Liver (tissue), 9 donors: ENCODE data around the gene KCNJ14. TPM values are rescaled to one million over a fixed set of nuclear protein-coding genes. Genes with fewer than 3 reads are reported as not detected.

Experiments used
- DNase-seq: peaks from one replicate; pipeline ENCODE4 v3.0.0-alpha.2; 2017; ENCODE audit warnings: low spot score
- H3K27ac ChIP-seq, 2 donors: one replicate each; pipeline ENCODE4 v1.7.0; 2013; ENCODE audit warnings: inconsistent platforms in 2 of 2, low read length in 2 of 2, control low read depth in 1 of 2, low read depth in 1 of 2, mild to moderate bottlenecking in 1 of 2
- H3K27me3 ChIP-seq, 4 donors: one replicate each; pipeline versions ENCODE4 v1.6.1 to v1.7.0; 2013; ENCODE audit warnings: low read length in 3 of 4, inconsistent platforms in 1 of 4, mild to moderate bottlenecking in 1 of 4, moderate library complexity in 1 of 4; ENCODE audit not compliant: control insufficient read depth in 4 of 4, insufficient read depth in 4 of 4
- H3K36me3 ChIP-seq, 4 donors: one replicate each; pipeline versions ENCODE4 v1.6.1 to v1.7.0; 2013; ENCODE audit warnings: low read length in 3 of 4, mild to moderate bottlenecking in 3 of 4, low read depth in 1 of 4, moderate library complexity in 1 of 4; ENCODE audit not compliant: control insufficient read depth in 4 of 4, insufficient read depth in 3 of 4
- H3K4me1 ChIP-seq, 4 donors: one replicate each; pipeline versions ENCODE4 v1.6.1 to v1.7.0; 2013; ENCODE audit warnings: low read length in 3 of 4, mild to moderate bottlenecking in 3 of 4, moderate library complexity in 1 of 4; ENCODE audit not compliant: control insufficient read depth in 4 of 4, insufficient read depth in 4 of 4
- H3K4me3 ChIP-seq, 3 donors: one replicate each; pipeline versions ENCODE4 v1.6.1 to v1.7.0; 2013; ENCODE audit warnings: low read length in 3 of 3, control low read depth in 1 of 3, low read depth in 1 of 3, mild to moderate bottlenecking in 1 of 3
- H3K9ac ChIP-seq, 2 donors: one replicate each; pipeline ENCODE4 v1.7.0; 2013; ENCODE audit warnings: low read length in 2 of 2, mild to moderate bottlenecking in 2 of 2, moderate library complexity in 2 of 2, control low read depth in 1 of 2, low read depth in 1 of 2
- H3K9me3 ChIP-seq, 4 donors: one replicate each; pipeline versions ENCODE4 v1.6.1 to v1.7.0; 2013; ENCODE audit warnings: low read length in 3 of 4; ENCODE audit not compliant: control insufficient read depth in 4 of 4
- EGR1 ChIP-seq, 2 donors: IDR thresholded peaks; 2 replicates each; pipeline ENCODE4 v1.6.1; 2016 to 2018; ENCODE audit warnings: antibody characterized with exemption in 2 of 2, low read depth in 2 of 2
- FOXA1 ChIP-seq: IDR thresholded peaks from 2 replicates; pipeline ENCODE4 v1.6.1; 2016; ENCODE audit warnings: antibody characterized with exemption
- FOXA2 ChIP-seq: IDR thresholded peaks from 2 replicates; pipeline ENCODE4 v1.6.1; 2016; ENCODE audit warnings: antibody characterized with exemption
- GABPA ChIP-seq, 2 donors: IDR thresholded peaks in 1 of 2; conservative IDR thresholded peaks in 1 of 2; 2 replicates each; pipeline ENCODE4 v1.6.1; 2016; ENCODE audit warnings: antibody characterized with exemption in 2 of 2, mild to moderate bottlenecking in 1 of 2, moderate library complexity in 1 of 2
- HNF4G ChIP-seq: IDR thresholded peaks from 2 replicates; pipeline ENCODE4 v1.6.1; 2016; ENCODE audit warnings: antibody characterized with exemption
- JUND ChIP-seq, 2 donors: IDR thresholded peaks; 2 replicates each; pipeline ENCODE4 v1.6.1; 2016; ENCODE audit warnings: antibody characterized with exemption in 2 of 2
- MAX ChIP-seq: IDR thresholded peaks from 2 replicates; pipeline ENCODE4 v1.6.1; 2016; ENCODE audit warnings: antibody characterized with exemption
- NR2F2 ChIP-seq: IDR thresholded peaks from 2 replicates; pipeline ENCODE4 v1.6.1; 2016; ENCODE audit warnings: antibody characterized with exemption
- RAD21 ChIP-seq, 2 donors: IDR thresholded peaks; 2 replicates each; pipeline ENCODE4 v1.6.1; 2016; ENCODE audit warnings: antibody characterized with exemption in 2 of 2, mild to moderate bottlenecking in 2 of 2
- RXRA ChIP-seq, 2 donors: IDR thresholded peaks; 2 replicates each; pipeline ENCODE4 v1.6.1; 2017 to 2018; ENCODE audit warnings: antibody characterized with exemption in 2 of 2, mild to moderate bottlenecking in 1 of 2
- SP1 ChIP-seq: IDR thresholded peaks from 2 replicates; pipeline ENCODE4 v1.6.1; 2018; ENCODE audit warnings: antibody characterized with exemption, mild to moderate bottlenecking
- TAF1 ChIP-seq: conservative IDR thresholded peaks from 2 replicates; pipeline ENCODE4 v1.6.1; 2016; ENCODE audit warnings: antibody characterized with exemption, mild to moderate bottlenecking
- YY1 ChIP-seq: IDR thresholded peaks from 2 replicates; pipeline ENCODE4 v1.6.1; 2016; ENCODE audit warnings: antibody characterized with exemption, mild to moderate bottlenecking
- ZBTB33 ChIP-seq: IDR thresholded peaks from 2 replicates; pipeline ENCODE4 v1.6.1; 2016; ENCODE audit warnings: antibody characterized with exemption
- WGBS: extraction: QIAGEN DNeasy Blood & Tissue Kit; methylation state at CpG from one replicate; pipeline ENCODE4 v1.1.7; 2013; 5-methylcytosine and 5-hydroxymethylcytosine counted together
- polyA plus RNA-seq, 2 donors: library from polyadenylated mRNA; stranded (reverse) in 1 of 2; unstranded in 1 of 2; fragments of 200-250 nt in 1 of 2; fragments of >200 nt in 1 of 2; fragmentation: Nextera tagmentation in 1 of 2; extraction: Ambion mirVana in 1 of 2; gene quantifications; one replicate each; pipeline versions ENCODE4 v1.2.1 to v1.2.3, GENCODE V29; 2013 to 2015
- total RNA-seq, 2 donors: library from RNA; depleted of rRNA; stranded (reverse); fragments of >200 nt; gene quantifications; one replicate each; pipeline ENCODE4 v1.2.3, GENCODE V29; 2014
- donor health status: healthy.
- donor health status: healthy.
- donor health status: healthy.
- donor health status: healthy.
- donor health status: healthy.

The KCNJ14 gene
- total and polyA plus RNA-seq, 4 donors: 0.06 to 0.92 (median 0.17) TPM

- peak overlapping the region in 1 of 2 donors; percentile 54 for H3K9ac ChIP-seq
- H3K36me3 ChIP-seq: peaks cover 3 to 17% (median 6%) of the 10 kb centered on the region in 4 donors
- WGBS: 23% methylated on average over 52 of the region's 52 CpGs
Observed at GRCh38 chr19:48480558-48481500, 25.5 kb downstream of the KCNJ14 start.

GRCh38 chr19:48481846-48482639, 26.7 kb downstream of the KCNJ14 start:
- Histone ChIP-seq H3K4me1 (peaks cover 0 to 15% (median 8%) of the 10 kb centered on the region in 4 donors), H3K27me3 (no peaks in the 10 kb centered on the region), H3K27ac (no peak overlapping the region), H3K4me3 (no peak overlapping the region), H3K36me3 (peaks cover 0 to 10% (median 3%) of the 10 kb centered on the region in 4 donors), H3K9me3 (no peaks in the 10 kb centered on the region), H3K9ac (no peak overlapping the region)
- WGBS: 83% methylated on average over 7 of the region's 7 CpGs
- no peak for DNase-seq
- TF ChIP-seq HNF4G (no peak), EGR1 (IDR thresholded peaks at IDR 0.05; ENCODE audit: low read depth in 2 of 2) (no peak), NR2F2 (no peak), RAD21 (IDR thresholded peaks at IDR 0.05) (no peak), GABPA (IDR thresholded peaks at IDR 0.05 in 1 of 2, conservative IDR thresholded peaks at IDR 0.05 in 1 of 2) (no peak), ZBTB33 (no peak), JUND (IDR thresholded peaks at IDR 0.05) (no peak), FOXA2 (no peak), TAF1 (no peak), FOXA1 (no peak), MAX (no peak), SP1 (no peak)

More at GRCh38 chr19:48480558-48481500, 25.5 kb downstream of the KCNJ14 start:
- TF ChIP-seq RXRA (IDR thresholded peaks at IDR 0.05) (no peak), NR2F2 (no peak), YY1 (peak; percentile 17), MAX (no peak), SP1 (no peak), HNF4G (no peak)
- H3K27me3 ChIP-seq: no peaks in the 10 kb centered on the region
- H3K27ac ChIP-seq: peak overlapping the region; percentile 51 to 75
- no peaks in the 10 kb centered on the region for H3K9me3 ChIP-seq
- peak; percentile 43 for DNase-seq
- H3K4me1 ChIP-seq: peaks cover 0 to 15% (median 8%) of the 10 kb centered on the region in 4 donors
- peak overlapping the region; percentile 39 to 57 (median 54) for H3K4me3 ChIP-seq
